ENCODE data around the gene TMEM170B. TPM values are rescaled to one million over a fixed set of nuclear protein-coding genes. Genes with fewer than 3 reads are reported as not detected.

The TMEM170B gene
- total RNA-seq, 1 donor from 2014 or later: 6.3 TPM

- Histone ChIP-seq H3K4me1 (ENCODE audit: control insufficient read depth in 3 of 3, insufficient read depth in 3 of 3, low read length in 3 of 3) (no peaks in the 10 kb centered on the region), H3K9ac (ENCODE audit: low read depth in 1 of 3, low read length in 3 of 3) (no peak overlapping the region), H3K27ac (ENCODE audit: low read depth, low read length) (no peak overlapping the region), H3K4me3 (ENCODE audit: low read length in 3 of 3) (no peak overlapping the region), H3K36me3 (ENCODE audit: control insufficient read depth in 3 of 3, insufficient read depth in 3 of 3, low read length in 3 of 3) (no peaks in the 10 kb centered on the region), H3K9me3 (ENCODE audit: control insufficient read depth in 3 of 3, low read length in 3 of 3) (no peaks in the 10 kb centered on the region), H3K27me3 (ENCODE audit: control insufficient read depth in 3 of 3, insufficient read depth in 3 of 3, low read length in 3 of 3) (no peaks in the 10 kb centered on the region)
Measured at GRCh38 chr6:11626356-11626755, 88.8 kb downstream of the TMEM170B start.

- Histone ChIP-seq H3K36me3 (ENCODE audit: control insufficient read depth in 3 of 3, insufficient read depth in 3 of 3, low read length in 3 of 3) (no peaks in the 10 kb centered on the region), H3K27ac (ENCODE audit: low read depth, low read length) (no peak overlapping the region), H3K27me3 (ENCODE audit: control insufficient read depth in 3 of 3, insufficient read depth in 3 of 3, low read length in 3 of 3) (no peaks in the 10 kb centered on the region), H3K9ac (ENCODE audit: low read depth in 1 of 3, low read length in 3 of 3) (no peak overlapping the region), H3K9me3 (ENCODE audit: control insufficient read depth in 3 of 3, low read length in 3 of 3) (no peaks in the 10 kb centered on the region), H3K4me1 (ENCODE audit: control insufficient read depth in 3 of 3, insufficient read depth in 3 of 3, low read length in 3 of 3) (no peaks in the 10 kb centered on the region), H3K4me3 (ENCODE audit: low read length in 3 of 3) (no peak overlapping the region)
Measured at GRCh38 chr6:11628562-11628961, 91.0 kb downstream of the TMEM170B start.

- no peak overlapping the region for H3K27ac ChIP-seq (ENCODE audit: low read depth, low read length)
- H3K9me3 ChIP-seq (ENCODE audit: control insufficient read depth in 3 of 3, low read length in 3 of 3): no peaks in the 10 kb centered on the region
- H3K36me3 ChIP-seq (ENCODE audit: control insufficient read depth in 3 of 3, insufficient read depth in 3 of 3, low read length in 3 of 3): no peaks in the 10 kb centered on the region
- H3K4me1 ChIP-seq (ENCODE audit: control insufficient read depth in 3 of 3, insufficient read depth in 3 of 3, low read length in 3 of 3): no peaks in the 10 kb centered on the region
- no peak overlapping the region for H3K4me3 ChIP-seq (ENCODE audit: low read length in 3 of 3)
- no peak overlapping the region for H3K9ac ChIP-seq (ENCODE audit: low read depth in 1 of 3, low read length in 3 of 3)
- no peaks in the 10 kb centered on the region for H3K27me3 ChIP-seq (ENCODE audit: control insufficient read depth in 3 of 3, insufficient read depth in 3 of 3, low read length in 3 of 3)
Measured at GRCh38 chr6:11631008-11631407, 93.5 kb downstream of the TMEM170B start.

GRCh38 chr6:11631539-11631938 lies 94.0 kb downstream of the TMEM170B start:
- Histone ChIP-seq H3K9ac (ENCODE audit: low read depth in 1 of 3, low read length in 3 of 3) (no peak overlapping the region), H3K9me3 (ENCODE audit: control insufficient read depth in 3 of 3, low read length in 3 of 3) (no peaks in the 10 kb centered on the region), H3K27ac (ENCODE audit: low read depth, low read length) (no peak overlapping the region)

GRCh38 chr6:11632231-11632630 lies 94.7 kb downstream of the TMEM170B start:
- Histone ChIP-seq H3K36me3 (ENCODE audit: control insufficient read depth in 3 of 3, insufficient read depth in 3 of 3, low read length in 3 of 3) (no peaks in the 10 kb centered on the region), H3K9me3 (ENCODE audit: control insufficient read depth in 3 of 3, low read length in 3 of 3) (no peaks in the 10 kb centered on the region), H3K4me1 (ENCODE audit: control insufficient read depth in 3 of 3, insufficient read depth in 3 of 3, low read length in 3 of 3) (no peaks in the 10 kb centered on the region), H3K9ac (ENCODE audit: low read depth in 1 of 3, low read length in 3 of 3) (no peak overlapping the region), H3K27me3 (ENCODE audit: control insufficient read depth in 3 of 3, insufficient read depth in 3 of 3, low read length in 3 of 3) (no peaks in the 10 kb centered on the region), H3K4me3 (ENCODE audit: low read length in 3 of 3) (no peak overlapping the region), H3K27ac (ENCODE audit: low read depth, low read length) (no peak overlapping the region)

More at GRCh38 chr6:11631539-11631938, 94.0 kb downstream of the TMEM170B start:
- Histone ChIP-seq H3K36me3 (ENCODE audit: control insufficient read depth in 3 of 3, insufficient read depth in 3 of 3, low read length in 3 of 3) (no peaks in the 10 kb centered on the region), H3K4me1 (ENCODE audit: control insufficient read depth in 3 of 3, insufficient read depth in 3 of 3, low read length in 3 of 3) (no peaks in the 10 kb centered on the region), H3K4me3 (ENCODE audit: low read length in 3 of 3) (no peak overlapping the region), H3K27me3 (ENCODE audit: control insufficient read depth in 3 of 3, insufficient read depth in 3 of 3, low read length in 3 of 3) (no peaks in the 10 kb centered on the region)

- Histone ChIP-seq H3K9ac (ENCODE audit: low read depth in 1 of 3, low read length in 3 of 3) (no peak overlapping the region), H3K27ac (ENCODE audit: low read depth, low read length) (no peak overlapping the region), H3K27me3 (ENCODE audit: control insufficient read depth in 3 of 3, insufficient read depth in 3 of 3, low read length in 3 of 3) (no peaks in the 10 kb centered on the region), H3K9me3 (ENCODE audit: control insufficient read depth in 3 of 3, low read length in 3 of 3) (no peaks in the 10 kb centered on the region), H3K4me1 (ENCODE audit: control insufficient read depth in 3 of 3, insufficient read depth in 3 of 3, low read length in 3 of 3) (no peaks in the 10 kb centered on the region), H3K36me3 (ENCODE audit: control insufficient read depth in 3 of 3, insufficient read depth in 3 of 3, low read length in 3 of 3) (no peaks in the 10 kb centered on the region), H3K4me3 (ENCODE audit: low read length in 3 of 3) (no peak overlapping the region)
Measured at GRCh38 chr6:11632795-11633511, 95.4 kb downstream of the TMEM170B start.

Small RNAs within 50 kb of the gene (small RNA-seq; reads per million reads assigned to genes)
- gene RNU1-64P: not detected

Other genes starting within 250 kb of the TMEM170B start
- gene ADTRP, start 241.1 kb downstream of the TMEM170B start, total RNA-seq: under 0.01 TPM